H1 (cell line): ENCODE data around the gene SPSB3.

ENCODE experiments used
- CHD2 ChIP-seq: IDR thresholded peaks from 2 replicates; pipeline ENCODE4 v1.6.1; 2012; ENCODE audit warnings: low read length, improper control_type of control experiment
- EZH2 ChIP-seq: fragments of 200-600 bp; sonication (generic); IDR thresholded peaks from 2 replicates; pipeline ENCODE4 v1.7.1; 2012; ENCODE audit warnings: low read depth, mild to moderate bottlenecking, moderate library complexity, low read length, inconsistent platforms; ENCODE audit not compliant: severe bottlenecking
- NRF1 ChIP-seq: IDR thresholded peaks from 2 replicates; pipeline ENCODE4 v1.6.1; 2011; ENCODE audit warnings: mild to moderate bottlenecking, low read depth, low read length, improper control_type of control experiment
- SP1 ChIP-seq: IDR thresholded peaks from 2 replicates; pipeline ENCODE4 v1.6.1; 2011; ENCODE audit warnings: low read depth, low read length
- TAF1 ChIP-seq: IDR thresholded peaks from 2 replicates; pipeline ENCODE4 v1.6.1; 2011; ENCODE audit warnings: mild to moderate bottlenecking, low read depth, low read length
- TF ChIP-seq, protein P1 (sequence below): IDR thresholded peaks from 2 replicates; pipeline ENCODE4 v1.6.1; 2011; ENCODE audit warnings: low read depth, mild to moderate bottlenecking, low read length; ENCODE audit not compliant: insufficient read depth
- TF ChIP-seq, protein P2 (sequence below): IDR thresholded peaks from 2 replicates; pipeline ENCODE4 v1.6.1; 2011; ENCODE audit warnings: low read length, improper control_type of control experiment
- TF ChIP-seq, protein P3 (sequence below), 3 experiments: IDR thresholded peaks; 1 replicate in 2 of 3; 2 replicates in 1 of 3; pipeline versions ENCODE4 v1.5.1 to v1.6.1; 2011; ENCODE audit warnings: low read length in 3 of 3, mild to moderate bottlenecking in 3 of 3, inconsistent platforms in 2 of 3, low read depth in 1 of 3, moderate library complexity in 1 of 3; ENCODE audit not compliant: insufficient read depth in 1 of 3; ENCODE audit errors: control extremely low read depth in 1 of 3

DNA sequence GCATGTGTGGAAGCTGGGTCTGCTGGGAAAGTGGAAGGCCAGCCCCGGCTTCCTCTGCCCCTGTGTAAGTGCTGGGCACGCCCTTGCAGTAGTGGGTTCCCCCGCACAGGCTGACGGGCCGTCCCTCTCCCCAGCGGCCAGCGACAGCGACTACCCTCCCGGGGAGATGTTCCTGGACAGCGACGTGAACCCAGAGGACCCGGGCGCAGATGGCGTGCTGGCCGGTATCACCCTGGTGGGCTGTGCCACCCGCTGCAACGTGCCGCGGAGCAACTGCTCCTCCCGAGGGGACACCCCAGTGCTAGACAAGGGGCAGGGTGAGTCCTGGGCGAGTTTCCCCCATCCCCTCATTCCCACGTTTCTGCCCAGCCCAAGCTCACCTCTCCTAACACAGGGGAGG is 16.5 kb downstream of the SPSB3 start:
- TF ChIP-seq CHD2 (no peak), EZH2 (no peak), NRF1 (no peak), SP1 (no peak), TAF1 (no peak)
- TF ChIP-seq, protein P1, sequence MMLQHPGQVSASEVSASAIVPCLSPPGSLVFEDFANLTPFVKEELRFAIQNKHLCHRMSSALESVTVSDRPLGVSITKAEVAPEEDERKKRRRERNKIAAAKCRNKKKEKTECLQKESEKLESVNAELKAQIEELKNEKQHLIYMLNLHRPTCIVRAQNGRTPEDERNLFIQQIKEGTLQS: no peak
- TF ChIP-seq, protein P2, sequence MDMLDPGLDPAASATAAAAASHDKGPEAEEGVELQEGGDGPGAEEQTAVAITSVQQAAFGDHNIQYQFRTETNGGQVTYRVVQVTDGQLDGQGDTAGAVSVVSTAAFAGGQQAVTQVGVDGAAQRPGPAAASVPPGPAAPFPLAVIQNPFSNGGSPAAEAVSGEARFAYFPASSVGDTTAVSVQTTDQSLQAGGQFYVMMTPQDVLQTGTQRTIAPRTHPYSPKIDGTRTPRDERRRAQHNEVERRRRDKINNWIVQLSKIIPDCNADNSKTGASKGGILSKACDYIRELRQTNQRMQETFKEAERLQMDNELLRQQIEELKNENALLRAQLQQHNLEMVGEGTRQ: no peak
- TF ChIP-seq, protein P3, sequence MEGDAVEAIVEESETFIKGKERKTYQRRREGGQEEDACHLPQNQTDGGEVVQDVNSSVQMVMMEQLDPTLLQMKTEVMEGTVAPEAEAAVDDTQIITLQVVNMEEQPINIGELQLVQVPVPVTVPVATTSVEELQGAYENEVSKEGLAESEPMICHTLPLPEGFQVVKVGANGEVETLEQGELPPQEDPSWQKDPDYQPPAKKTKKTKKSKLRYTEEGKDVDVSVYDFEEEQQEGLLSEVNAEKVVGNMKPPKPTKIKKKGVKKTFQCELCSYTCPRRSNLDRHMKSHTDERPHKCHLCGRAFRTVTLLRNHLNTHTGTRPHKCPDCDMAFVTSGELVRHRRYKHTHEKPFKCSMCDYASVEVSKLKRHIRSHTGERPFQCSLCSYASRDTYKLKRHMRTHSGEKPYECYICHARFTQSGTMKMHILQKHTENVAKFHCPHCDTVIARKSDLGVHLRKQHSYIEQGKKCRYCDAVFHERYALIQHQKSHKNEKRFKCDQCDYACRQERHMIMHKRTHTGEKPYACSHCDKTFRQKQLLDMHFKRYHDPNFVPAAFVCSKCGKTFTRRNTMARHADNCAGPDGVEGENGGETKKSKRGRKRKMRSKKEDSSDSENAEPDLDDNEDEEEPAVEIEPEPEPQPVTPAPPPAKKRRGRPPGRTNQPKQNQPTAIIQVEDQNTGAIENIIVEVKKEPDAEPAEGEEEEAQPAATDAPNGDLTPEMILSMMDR (IDR thresholded peaks at IDR 0.05; ENCODE audit: control extremely low read depth in 1 of 3, insufficient read depth in 1 of 3, low read depth in 1 of 3, low read length in 3 of 3): no peak
